GM23338 (cell line): Measurements from ENCODE around the gene TGFBR3. TPM values are rescaled to one million over a fixed set of nuclear protein-coding genes. Genes with fewer than 3 reads are reported as not detected.

Experiments
- ATAC-seq: fragments of 200-7000 bp; cut with Tn5 transposase; 3 replicates; pipeline ENCODE4 v1.9.1; 2020
- DNase-seq: peaks from one replicate; pipeline ENCODE4 v3.0.0-alpha.2; 2015; ENCODE audit warnings: low spot score
- H2AFZ ChIP-seq: fragments of 200-600 bp; sonication (generic); 2 replicates; pipeline ENCODE4 v1.8.0; 2016; ENCODE audit warnings: antibody characterized with exemption, mild to moderate bottlenecking, moderate library complexity
- H3F3A ChIP-seq: fragments of 200-600 bp; sonication (generic); replicated peaks from 2 replicates; pipeline ENCODE4 v1.8.0; 2017; ENCODE audit warnings: antibody characterized with exemption, mixed run types, low read depth
- H3K27ac ChIP-seq: fragments of 200-600 bp; sonication (generic); 2 replicates; pipeline ENCODE4 v1.6.1; 2016; ENCODE audit warnings: low read depth
- H3K27me3 ChIP-seq: fragments of 200-600 bp; sonication (generic); 2 replicates; pipeline ENCODE4 v1.8.0; 2016; ENCODE audit warnings: mild to moderate bottlenecking, mixed run types, moderate library complexity; ENCODE audit not compliant: insufficient read depth
- H3K36me3 ChIP-seq: fragments of 200-600 bp; sonication (generic); 2 replicates; pipeline ENCODE4 v1.8.0; 2016; ENCODE audit warnings: mild to moderate bottlenecking; ENCODE audit not compliant: insufficient read depth
- H3K4me1 ChIP-seq: fragments of 200-600 bp; sonication (generic); 2 replicates; pipeline ENCODE4 v1.8.0; 2016; ENCODE audit warnings: mild to moderate bottlenecking, moderate library complexity; ENCODE audit not compliant: insufficient read depth
- H3K4me2 ChIP-seq: fragments of 200-600 bp; sonication (generic); 2 replicates; pipeline ENCODE4 v1.7.1; 2017; ENCODE audit warnings: mixed run types
- H3K4me3 ChIP-seq: fragments of 200-600 bp; sonication (generic); 2 replicates; pipeline ENCODE4 v1.6.1; 2016; ENCODE audit warnings: mixed run types
- H3K79me2 ChIP-seq: fragments of 200-600 bp; sonication (generic); replicated peaks from 2 replicates; pipeline ENCODE4 v1.8.0; 2017; ENCODE audit warnings: mild to moderate bottlenecking; ENCODE audit not compliant: insufficient read depth
- H3K9me2 ChIP-seq: fragments of 200-600 bp; sonication (generic); 2 replicates; pipeline ENCODE4 v1.8.0; 2017; ENCODE audit not compliant: insufficient read depth
- H4K20me1 ChIP-seq: fragments of 200-600 bp; sonication (generic); replicated peaks from 2 replicates; pipeline ENCODE4 v1.8.0; 2017; ENCODE audit warnings: mild to moderate bottlenecking; ENCODE audit not compliant: insufficient read depth
- H3K27ac Mint-ChIP-seq: 2 replicates; pipeline ENCODE4 v1.8.0; 2020; ENCODE audit warnings: inconsistent platforms, mild to moderate bottlenecking, moderate library complexity, mixed read lengths
- H3K27me3 Mint-ChIP-seq: 3 replicates; pipeline ENCODE4 v1.8.0; 2022; ENCODE audit warnings: low read depth, mild to moderate bottlenecking, moderate library complexity, mixed read lengths, inconsistent platforms; ENCODE audit not compliant: insufficient read depth, poor library complexity
- H3K36me3 Mint-ChIP-seq: 3 replicates; pipeline ENCODE4 v1.8.0; 2021; ENCODE audit warnings: low read depth, mild to moderate bottlenecking, inconsistent platforms, moderate library complexity, mixed read lengths
- H3K4me1 Mint-ChIP-seq: 3 replicates; pipeline ENCODE4 v1.8.0; 2020; ENCODE audit warnings: mild to moderate bottlenecking, inconsistent platforms, mixed read lengths
- H3K4me3 Mint-ChIP-seq: 3 replicates; pipeline ENCODE4 v1.8.0; 2021; ENCODE audit warnings: moderate library complexity, mild to moderate bottlenecking, inconsistent platforms, mixed read lengths
- H3K9me3 Mint-ChIP-seq: 3 replicates; pipeline ENCODE4 v1.8.0; 2020; ENCODE audit warnings: moderate library complexity, mild to moderate bottlenecking, inconsistent platforms, mixed read lengths
- EZH2 ChIP-seq: fragments of 200-600 bp; sonication (generic); IDR thresholded peaks from one replicate; pipeline ENCODE4 v1.8.0; 2017; ENCODE audit warnings: antibody characterized with exemption, mild to moderate bottlenecking, low read depth; ENCODE audit not compliant: unreplicated experiment
- EZH2phosphoT487 ChIP-seq: fragments of 200-600 bp; sonication (generic); IDR thresholded peaks from one replicate; pipeline ENCODE4 v1.8.1; 2018; ENCODE audit warnings: antibody characterized with exemption; ENCODE audit not compliant: unreplicated experiment
- JUNB ChIP-seq: IDR thresholded peaks from one replicate; pipeline ENCODE4 v1.6.1; 2016; ENCODE audit warnings: antibody characterized with exemption; ENCODE audit not compliant: unreplicated experiment
- NANOG ChIP-seq: IDR thresholded peaks from 2 replicates; pipeline ENCODE4 v1.6.1; 2016; ENCODE audit warnings: antibody characterized with exemption, borderline replicate concordance
- ZNF114 ChIP-seq: fragments of 250-450 bp; sonication (Bioruptor Pico); IDR thresholded peaks from 2 replicates; pipeline ENCODE4 v1.5.0; 2020; ENCODE audit warnings: mild to moderate bottlenecking, moderate library complexity
- polyA plus RNA-seq: library from polyadenylated mRNA; unstranded; fragments of >200 nt; fragmentation: Nextera tagmentation; extraction: Ambion mirVana; gene quantifications from 2 replicates; pipeline ENCODE4 v1.2.1, GENCODE V29; 2016
- total RNA-seq: library from RNA; depleted of rRNA; stranded (reverse); fragments of >200 nt; shearing (Covaris generic); gene quantifications from 2 replicates; pipeline ENCODE4 v1.2.3, GENCODE V29; 2014
- TF ChIP-seq, protein P1 (sequence below): fragments of 250-450 bp; sonication (Bioruptor Pico); IDR thresholded peaks from 2 replicates; pipeline ENCODE4 v1.5.0; 2020; ENCODE audit warnings: mild to moderate bottlenecking, moderate library complexity
- TF ChIP-seq, protein P2 (sequence below), 2 experiments: fragments of 200-600 bp in 1 of 2; sonication (generic) in 1 of 2; conservative IDR thresholded peaks; 2 replicates each; pipeline versions ENCODE4 v1.5.1 to v1.6.1; 2016 to 2017; ENCODE audit warnings: antibody characterized with exemption in 2 of 2, low read depth in 2 of 2, mild to moderate bottlenecking in 2 of 2, moderate library complexity in 1 of 2

The TGFBR3 gene
- total and polyA plus RNA-seq, 2 experiments from 2014 or later = 1.7 to 2.9 TPM

DNA sequence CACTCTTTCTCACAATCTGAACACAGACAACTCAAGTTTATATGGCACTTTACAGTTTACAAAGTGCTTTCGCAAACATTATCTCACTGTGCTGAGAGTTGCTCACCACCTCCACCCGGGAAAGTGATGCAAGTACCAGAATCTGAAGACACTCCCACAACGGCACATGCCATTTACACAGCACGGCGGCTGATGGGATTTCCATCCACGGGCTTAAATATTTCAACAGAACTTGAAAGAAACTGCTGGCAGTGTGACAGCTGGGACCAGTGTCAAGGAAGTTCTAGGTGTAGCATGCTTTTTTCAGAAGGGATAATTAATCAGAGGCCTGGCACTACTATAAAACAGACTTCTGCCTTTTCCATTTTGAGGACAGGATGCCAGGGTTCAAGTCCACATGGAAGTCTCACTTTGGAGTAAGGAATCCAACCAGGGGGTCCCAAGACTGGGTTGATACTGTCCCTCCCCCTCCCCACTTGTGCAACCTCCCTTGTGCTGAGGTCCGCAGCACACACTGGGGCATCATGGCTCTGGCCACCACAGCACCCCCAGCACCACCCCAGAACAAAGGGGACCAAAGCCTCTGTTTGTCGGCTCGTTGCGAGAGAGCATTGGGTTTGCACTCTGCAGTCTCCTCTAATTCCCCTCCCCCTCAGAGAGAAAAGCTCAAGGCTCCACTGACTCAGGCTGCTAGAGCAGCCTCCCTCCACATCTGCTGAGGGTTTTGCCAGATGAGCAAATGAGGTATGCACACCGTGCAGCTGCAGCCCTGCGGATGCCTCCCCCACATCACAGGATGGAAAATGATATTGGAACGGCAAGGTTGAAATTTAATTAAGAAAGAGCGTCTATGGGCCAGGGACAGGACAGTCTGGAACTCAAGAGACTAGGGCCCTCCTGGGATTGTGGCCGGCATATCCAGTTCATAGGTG is 154.9 kb downstream of the TGFBR3 start:
- Histone ChIP-seq H3K36me3 (no peaks in the 10 kb centered on the region), H3K79me2 (no peaks in the 10 kb centered on the region), H3K27ac (no peak overlapping the region), H3K4me1 (no peaks in the 10 kb centered on the region), H3K27me3 (no peaks in the 10 kb centered on the region), H2AFZ (no peak overlapping the region), H3K4me3 (no peak overlapping the region), H3K9me2 (no peaks in the 10 kb centered on the region), H3K4me2 (no peak overlapping the region), H4K20me1 (no peaks in the 10 kb centered on the region), H3F3A (no peaks in the 10 kb centered on the region)
- no peak overlapping the region for H3K4me3 Mint-ChIP-seq
- no peak overlapping the region for H3K27ac Mint-ChIP-seq
- H3K4me1 Mint-ChIP-seq = peaks cover 14% of the 10 kb centered on the region
- peaks cover 5% of the 10 kb centered on the region for H3K27me3 Mint-ChIP-seq
- DNase-seq (peak; percentile 5), ATAC-seq (peak; percentile 74)
- H3K36me3 Mint-ChIP-seq = no peaks in the 10 kb centered on the region
- TF ChIP-seq ZNF114 (CRISPR knock-in tag) = no peak
- no peaks in the 10 kb centered on the region; the same call in 2 of the 3 replicates for H3K9me3 Mint-ChIP-seq

DNA sequence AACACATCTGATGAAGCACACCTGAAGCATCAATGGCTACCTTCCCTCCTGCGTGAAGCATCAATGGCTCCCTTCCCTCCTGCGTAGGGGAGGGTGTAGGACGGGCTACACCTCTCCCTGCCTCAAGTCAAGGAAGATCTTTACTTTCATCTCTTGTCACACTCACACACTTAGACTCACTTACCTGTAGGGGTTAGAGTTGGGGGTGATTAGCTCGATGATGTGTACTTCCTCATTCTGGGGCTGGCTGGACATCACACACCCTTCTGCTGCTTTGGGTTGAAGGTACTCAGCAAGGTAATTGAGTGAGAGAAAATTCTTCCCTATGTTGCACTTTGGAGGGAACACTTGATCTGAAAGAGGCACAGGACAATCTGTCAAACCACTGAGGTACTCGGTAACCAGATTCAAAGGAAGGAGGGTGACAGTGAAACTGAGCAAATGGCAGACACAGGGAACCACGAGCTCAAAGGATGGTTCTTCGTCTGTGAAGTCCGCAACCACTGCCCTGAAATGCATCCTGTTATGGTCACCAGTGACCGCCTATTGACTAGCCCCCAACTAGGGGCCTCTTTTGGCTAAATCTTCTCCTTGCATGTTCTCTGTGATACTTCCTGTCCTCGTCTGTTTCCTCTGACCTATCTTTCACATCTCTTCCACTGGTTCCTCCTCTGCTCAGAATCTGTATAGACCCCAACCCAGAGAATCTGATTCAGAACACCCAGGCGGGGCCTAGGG is 156.2 kb downstream of the TGFBR3 start:
- H3K4me3 Mint-ChIP-seq = no peak overlapping the region
- Histone ChIP-seq H3K27ac (no peak overlapping the region), H3K36me3 (no peaks in the 10 kb centered on the region), H3F3A (no peaks in the 10 kb centered on the region), H2AFZ (no peak overlapping the region), H3K27me3 (no peaks in the 10 kb centered on the region), H3K4me3 (no peak overlapping the region), H3K9me2 (no peaks in the 10 kb centered on the region), H4K20me1 (no peaks in the 10 kb centered on the region), H3K79me2 (no peaks in the 10 kb centered on the region), H3K4me1 (no peaks in the 10 kb centered on the region), H3K4me2 (no peak overlapping the region)
- TF ChIP-seq JUNB = no peak
- TF ChIP-seq EZH2 = no peak
- TF ChIP-seq EZH2phosphoT487 = no peak
- no peak for TF ChIP-seq ZNF114 (CRISPR knock-in tag)
- no peak for TF ChIP-seq NANOG
- TF ChIP-seq, protein P1, sequence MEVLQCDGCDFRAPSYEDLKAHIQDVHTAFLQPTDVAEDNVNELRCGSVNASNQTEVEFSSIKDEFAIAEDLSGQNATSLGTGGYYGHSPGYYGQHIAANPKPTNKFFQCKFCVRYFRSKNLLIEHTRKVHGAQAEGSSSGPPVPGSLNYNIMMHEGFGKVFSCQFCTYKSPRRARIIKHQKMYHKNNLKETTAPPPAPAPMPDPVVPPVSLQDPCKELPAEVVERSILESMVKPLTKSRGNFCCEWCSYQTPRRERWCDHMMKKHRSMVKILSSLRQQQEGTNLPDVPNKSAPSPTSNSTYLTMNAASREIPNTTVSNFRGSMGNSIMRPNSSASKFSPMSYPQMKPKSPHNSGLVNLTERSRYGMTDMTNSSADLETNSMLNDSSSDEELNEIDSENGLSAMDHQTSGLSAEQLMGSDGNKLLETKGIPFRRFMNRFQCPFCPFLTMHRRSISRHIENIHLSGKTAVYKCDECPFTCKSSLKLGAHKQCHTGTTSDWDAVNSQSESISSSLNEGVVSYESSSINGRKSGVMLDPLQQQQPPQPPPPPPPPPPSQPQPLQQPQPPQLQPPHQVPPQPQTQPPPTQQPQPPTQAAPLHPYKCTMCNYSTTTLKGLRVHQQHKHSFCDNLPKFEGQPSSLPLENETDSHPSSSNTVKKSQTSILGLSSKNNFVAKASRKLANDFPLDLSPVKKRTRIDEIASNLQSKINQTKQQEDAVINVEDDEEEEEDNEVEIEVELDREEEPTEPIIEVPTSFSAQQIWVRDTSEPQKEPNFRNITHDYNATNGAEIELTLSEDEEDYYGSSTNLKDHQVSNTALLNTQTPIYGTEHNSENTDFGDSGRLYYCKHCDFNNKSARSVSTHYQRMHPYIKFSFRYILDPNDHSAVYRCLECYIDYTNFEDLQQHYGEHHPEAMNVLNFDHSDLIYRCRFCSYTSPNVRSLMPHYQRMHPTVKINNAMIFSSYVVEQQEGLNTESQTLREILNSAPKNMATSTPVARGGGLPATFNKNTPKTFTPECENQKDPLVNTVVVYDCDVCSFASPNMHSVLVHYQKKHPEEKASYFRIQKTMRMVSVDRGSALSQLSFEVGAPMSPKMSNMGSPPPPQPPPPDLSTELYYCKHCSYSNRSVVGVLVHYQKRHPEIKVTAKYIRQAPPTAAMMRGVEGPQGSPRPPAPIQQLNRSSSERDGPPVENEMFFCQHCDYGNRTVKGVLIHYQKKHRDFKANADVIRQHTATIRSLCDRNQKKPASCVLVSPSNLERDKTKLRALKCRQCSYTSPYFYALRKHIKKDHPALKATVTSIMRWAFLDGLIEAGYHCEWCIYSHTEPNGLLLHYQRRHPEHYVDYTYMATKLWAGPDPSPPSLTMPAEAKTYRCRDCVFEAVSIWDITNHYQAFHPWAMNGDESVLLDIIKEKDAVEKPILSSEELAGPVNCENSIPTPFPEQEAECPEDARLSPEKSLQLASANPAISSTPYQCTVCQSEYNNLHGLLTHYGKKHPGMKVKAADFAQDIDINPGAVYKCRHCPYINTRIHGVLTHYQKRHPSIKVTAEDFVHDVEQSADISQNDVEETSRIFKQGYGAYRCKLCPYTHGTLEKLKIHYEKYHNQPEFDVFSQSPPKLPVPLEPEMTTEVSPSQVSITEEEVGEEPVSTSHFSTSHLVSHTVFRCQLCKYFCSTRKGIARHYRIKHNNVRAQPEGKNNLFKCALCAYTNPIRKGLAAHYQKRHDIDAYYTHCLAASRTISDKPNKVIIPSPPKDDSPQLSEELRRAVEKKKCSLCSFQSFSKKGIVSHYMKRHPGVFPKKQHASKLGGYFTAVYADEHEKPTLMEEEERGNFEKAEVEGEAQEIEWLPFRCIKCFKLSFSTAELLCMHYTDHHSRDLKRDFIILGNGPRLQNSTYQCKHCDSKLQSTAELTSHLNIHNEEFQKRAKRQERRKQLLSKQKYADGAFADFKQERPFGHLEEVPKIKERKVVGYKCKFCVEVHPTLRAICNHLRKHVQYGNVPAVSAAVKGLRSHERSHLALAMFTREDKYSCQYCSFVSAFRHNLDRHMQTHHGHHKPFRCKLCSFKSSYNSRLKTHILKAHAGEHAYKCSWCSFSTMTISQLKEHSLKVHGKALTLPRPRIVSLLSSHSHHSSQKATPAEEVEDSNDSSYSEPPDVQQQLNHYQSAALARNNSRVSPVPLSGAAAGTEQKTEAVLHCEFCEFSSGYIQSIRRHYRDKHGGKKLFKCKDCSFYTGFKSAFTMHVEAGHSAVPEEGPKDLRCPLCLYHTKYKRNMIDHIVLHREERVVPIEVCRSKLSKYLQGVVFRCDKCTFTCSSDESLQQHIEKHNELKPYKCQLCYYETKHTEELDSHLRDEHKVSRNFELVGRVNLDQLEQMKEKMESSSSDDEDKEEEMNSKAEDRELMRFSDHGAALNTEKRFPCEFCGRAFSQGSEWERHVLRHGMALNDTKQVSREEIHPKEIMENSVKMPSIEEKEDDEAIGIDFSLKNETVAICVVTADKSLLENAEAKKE (CRISPR knock-in tag) = no peak
- TF ChIP-seq, protein P2, sequence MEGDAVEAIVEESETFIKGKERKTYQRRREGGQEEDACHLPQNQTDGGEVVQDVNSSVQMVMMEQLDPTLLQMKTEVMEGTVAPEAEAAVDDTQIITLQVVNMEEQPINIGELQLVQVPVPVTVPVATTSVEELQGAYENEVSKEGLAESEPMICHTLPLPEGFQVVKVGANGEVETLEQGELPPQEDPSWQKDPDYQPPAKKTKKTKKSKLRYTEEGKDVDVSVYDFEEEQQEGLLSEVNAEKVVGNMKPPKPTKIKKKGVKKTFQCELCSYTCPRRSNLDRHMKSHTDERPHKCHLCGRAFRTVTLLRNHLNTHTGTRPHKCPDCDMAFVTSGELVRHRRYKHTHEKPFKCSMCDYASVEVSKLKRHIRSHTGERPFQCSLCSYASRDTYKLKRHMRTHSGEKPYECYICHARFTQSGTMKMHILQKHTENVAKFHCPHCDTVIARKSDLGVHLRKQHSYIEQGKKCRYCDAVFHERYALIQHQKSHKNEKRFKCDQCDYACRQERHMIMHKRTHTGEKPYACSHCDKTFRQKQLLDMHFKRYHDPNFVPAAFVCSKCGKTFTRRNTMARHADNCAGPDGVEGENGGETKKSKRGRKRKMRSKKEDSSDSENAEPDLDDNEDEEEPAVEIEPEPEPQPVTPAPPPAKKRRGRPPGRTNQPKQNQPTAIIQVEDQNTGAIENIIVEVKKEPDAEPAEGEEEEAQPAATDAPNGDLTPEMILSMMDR (conservative IDR thresholded peaks at IDR 0.05; ENCODE audit: low read depth in 2 of 2) = no peak
- DNase-seq (no peak), ATAC-seq (no peak)
- H3K27ac Mint-ChIP-seq = no peak overlapping the region
- H3K9me3 Mint-ChIP-seq = no peaks in the 10 kb centered on the region; the same call in 2 of the 3 replicates
- no peaks in the 10 kb centered on the region for H3K36me3 Mint-ChIP-seq
- peaks cover 5% of the 10 kb centered on the region for H3K27me3 Mint-ChIP-seq
- H3K4me1 Mint-ChIP-seq = peaks cover 14% of the 10 kb centered on the region
